ENCODE measurements around the gene FBXL16.

DNA sequence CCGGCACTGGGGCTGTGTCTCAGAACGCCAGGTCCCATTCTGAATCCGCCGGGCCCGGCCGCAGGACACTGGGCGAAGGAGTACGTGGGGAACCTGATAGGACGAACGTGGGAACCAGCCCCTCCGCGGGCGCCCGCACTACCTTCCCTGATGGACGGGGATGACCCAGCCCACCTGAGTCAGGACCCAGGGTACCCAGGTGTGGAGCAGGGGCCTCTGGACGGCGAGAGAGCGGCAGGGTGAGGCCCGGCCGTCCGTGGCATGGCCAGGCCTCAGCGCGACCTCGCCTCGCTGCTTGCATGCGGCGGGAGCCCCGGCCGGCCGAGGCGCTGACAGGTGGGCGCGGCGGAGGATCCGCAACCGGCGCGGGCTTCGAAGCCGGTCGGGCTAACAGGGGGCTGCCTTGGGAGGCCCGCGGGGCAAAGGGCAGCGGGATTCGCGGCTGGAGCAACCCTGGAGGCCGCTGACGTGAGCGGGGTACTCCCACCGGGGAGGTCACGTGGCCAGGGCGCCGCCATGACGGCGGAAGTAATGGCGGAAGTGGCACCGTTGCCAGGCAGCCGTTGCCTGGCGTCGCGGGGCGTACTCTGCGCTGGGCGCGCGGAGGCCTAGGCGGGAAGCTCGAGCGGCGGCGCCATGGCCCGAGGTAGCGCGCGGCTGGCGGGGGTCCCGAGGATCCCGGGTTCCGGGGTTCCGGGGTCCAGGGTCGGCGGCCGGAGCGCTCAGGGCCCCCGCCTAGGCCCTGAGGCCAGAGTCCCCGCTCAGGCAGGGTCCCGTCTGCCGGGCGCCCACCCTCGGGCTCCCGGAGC, 56.6 kb downstream of the FBXL16 start, which contains the start of gene WDR90:
- TF ChIP-seq, protein P1, sequence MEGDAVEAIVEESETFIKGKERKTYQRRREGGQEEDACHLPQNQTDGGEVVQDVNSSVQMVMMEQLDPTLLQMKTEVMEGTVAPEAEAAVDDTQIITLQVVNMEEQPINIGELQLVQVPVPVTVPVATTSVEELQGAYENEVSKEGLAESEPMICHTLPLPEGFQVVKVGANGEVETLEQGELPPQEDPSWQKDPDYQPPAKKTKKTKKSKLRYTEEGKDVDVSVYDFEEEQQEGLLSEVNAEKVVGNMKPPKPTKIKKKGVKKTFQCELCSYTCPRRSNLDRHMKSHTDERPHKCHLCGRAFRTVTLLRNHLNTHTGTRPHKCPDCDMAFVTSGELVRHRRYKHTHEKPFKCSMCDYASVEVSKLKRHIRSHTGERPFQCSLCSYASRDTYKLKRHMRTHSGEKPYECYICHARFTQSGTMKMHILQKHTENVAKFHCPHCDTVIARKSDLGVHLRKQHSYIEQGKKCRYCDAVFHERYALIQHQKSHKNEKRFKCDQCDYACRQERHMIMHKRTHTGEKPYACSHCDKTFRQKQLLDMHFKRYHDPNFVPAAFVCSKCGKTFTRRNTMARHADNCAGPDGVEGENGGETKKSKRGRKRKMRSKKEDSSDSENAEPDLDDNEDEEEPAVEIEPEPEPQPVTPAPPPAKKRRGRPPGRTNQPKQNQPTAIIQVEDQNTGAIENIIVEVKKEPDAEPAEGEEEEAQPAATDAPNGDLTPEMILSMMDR (IDR thresholded peaks at IDR 0.05; ENCODE audit: low read length) = no peak
- no peak for TF ChIP-seq EZH2 (optimal IDR thresholded peaks at IDR 0.05; ENCODE audit: low read depth, low read length)
